Stimulated activated CD8-positive, alpha-beta memory T cell treated with anti-CD3 and anti-CD28 coated beads, Interleukin-4, amount 100 ng/mL, for 1 hour (primary cell): ENCODE results near the gene PTPRS.

ENCODE experiments used
- DNase-seq, 2 donors: peaks; one replicate each; pipeline ENCODE4 v3.0.0-alpha.2; 2020; ENCODE audit warnings: low read depth in 2 of 2, low spot score in 1 of 2

PTPRS gene

GRCh38 chr19:5309438-5310204 is 31.0 kb downstream of the PTPRS start:
- no peak for DNase-seq

- DNase-seq = no peak
Observed at GRCh38 chr19:5308451-5309437, 31.9 kb downstream of the PTPRS start.

GRCh38 chr19:5307655-5308054 is 33.0 kb downstream of the PTPRS start:
- DNase-seq = no peak

GRCh38 chr19:5305163-5305562 is 35.4 kb downstream of the PTPRS start:
- DNase-seq = no peak

- no peak for DNase-seq
Observed at GRCh38 chr19:5304486-5304885, 36.1 kb downstream of the PTPRS start.

- no peak for DNase-seq
Observed at GRCh38 chr19:5303208-5303607, 37.4 kb downstream of the PTPRS start.

GRCh38 chr19:5302396-5302795 is 38.2 kb downstream of the PTPRS start:
- no peak for DNase-seq

- no peak for DNase-seq
Observed at GRCh38 chr19:5299137-5299536, 41.5 kb downstream of the PTPRS start.

GRCh38 chr19:5298471-5298901 is 42.1 kb downstream of the PTPRS start:
- no peak for DNase-seq

GRCh38 chr19:5297272-5297669 is 43.3 kb downstream of the PTPRS start:
- DNase-seq = no peak

- DNase-seq = no peak
Observed at GRCh38 chr19:5296457-5297271, 43.9 kb downstream of the PTPRS start.

- no peak for DNase-seq
Observed at GRCh38 chr19:5296021-5296420, 44.6 kb downstream of the PTPRS start.

- DNase-seq = no peak
Observed at GRCh38 chr19:5294403-5295160, 46.0 kb downstream of the PTPRS start.

- DNase-seq = no peak
Observed at GRCh38 chr19:5293612-5294378, 46.8 kb downstream of the PTPRS start.

- DNase-seq = peak in 1 of 2 donors; percentile 11
Observed at GRCh38 chr19:5292822-5293611, 47.6 kb downstream of the PTPRS start.

- no peak for DNase-seq
Observed at GRCh38 chr19:5292453-5292821, 48.2 kb downstream of the PTPRS start.

- DNase-seq = no peak
Observed at GRCh38 chr19:5291588-5292193, 48.9 kb downstream of the PTPRS start.
